PC-9 (cell line): ENCODE results near the gene NPTN. TPM values are rescaled to one million over a fixed set of nuclear protein-coding genes. Genes with fewer than 3 reads are reported as not detected.

Source experiments
- BruUV-seq: library from RNA; stranded (reverse); fragments of 400-500 nt; replicated peaks from 2 replicates; lab custom pipeline; 2021; lab: Mats Ljungman, UMichigan
- CTCF ChIA-PET: fragments of 300-600 bp; sonication (Branson Sonifier 250); formaldehyde crosslinking; loops from one replicate; lab custom pipeline; 2022; ENCODE audit warnings: antibody characterized with exemption; lab: Charles Lee
- POLR2A ChIA-PET: fragments of 300-600 bp; sonication (Branson Sonifier 250); formaldehyde crosslinking; loops from one replicate; lab custom pipeline; 2022; ENCODE audit warnings: antibody characterized with exemption; ENCODE audit not compliant: unreplicated experiment; lab: Charles Lee
- DNase-seq, 2 experiments: peaks; one replicate each; pipeline versions ENCODE4 v3.0.0 to v3.0.0-alpha.2; 2015 to 2022; ENCODE audit warnings: mixed read lengths in 1 of 2
- H2AFZ ChIP-seq: fragments of 200-600 bp; sonication (generic); 2 replicates; pipeline ENCODE4 v1.8.1; 2017; ENCODE audit warnings: antibody characterized with exemption
- H3F3A ChIP-seq: fragments of 200-600 bp; sonication (generic); 2 replicates; pipeline ENCODE4 v1.8.1; 2017; ENCODE audit warnings: antibody characterized with exemption, mild to moderate bottlenecking, low read depth; ENCODE audit not compliant: insufficient read depth
- H3K27ac ChIP-seq: fragments of 200-600 bp; sonication (generic); 2 replicates; pipeline ENCODE4 v1.6.1; 2016; ENCODE audit warnings: mixed run types
- H3K27me3 ChIP-seq: fragments of 200-600 bp; sonication (generic); 2 replicates; pipeline ENCODE4 v1.6.1; 2016; ENCODE audit warnings: low read depth, mixed run types; ENCODE audit not compliant: insufficient read depth
- H3K36me3 ChIP-seq: fragments of 200-600 bp; sonication (generic); 2 replicates; pipeline ENCODE4 v1.6.1; 2016; ENCODE audit warnings: low read depth, mixed run types
- H3K4me1 ChIP-seq: fragments of 200-600 bp; sonication (generic); replicated peaks from 2 replicates; pipeline ENCODE4 v1.6.1; 2016; ENCODE audit warnings: mixed run types; ENCODE audit not compliant: insufficient read depth
- H3K4me2 ChIP-seq: fragments of 200-600 bp; sonication (generic); 2 replicates; pipeline ENCODE4 v1.6.1; 2017; ENCODE audit warnings: mixed run types
- H3K4me3 ChIP-seq: fragments of 200-600 bp; sonication (generic); 2 replicates; pipeline ENCODE4 v1.6.1; 2016; ENCODE audit warnings: mixed run types
- H3K79me2 ChIP-seq: fragments of 200-600 bp; sonication (generic); 2 replicates; pipeline ENCODE4 v1.6.1; 2017; ENCODE audit warnings: low read depth, mixed run types
- H3K9me2 ChIP-seq: fragments of 200-600 bp; sonication (generic); 2 replicates; pipeline ENCODE4 v1.8.1; 2017; ENCODE audit warnings: mild to moderate bottlenecking; ENCODE audit not compliant: insufficient read depth
- H3K9me3 ChIP-seq: fragments of 200-600 bp; sonication (generic); 2 replicates; pipeline ENCODE4 v1.8.1; 2016; ENCODE audit warnings: low read depth; ENCODE audit not compliant: insufficient read depth
- H4K20me1 ChIP-seq: fragments of 200-600 bp; sonication (generic); 2 replicates; pipeline ENCODE4 v1.8.1; 2017; ENCODE audit not compliant: insufficient read depth
- CTCF ChIP-seq: fragments of 200-600 bp; sonication (generic); conservative IDR thresholded peaks from 2 replicates; pipeline ENCODE4 v1.6.1; 2017; ENCODE audit warnings: mixed run types, antibody characterized with exemption, mild to moderate bottlenecking, moderate library complexity
- EZH2 ChIP-seq: fragments of 200-600 bp; sonication (generic); IDR thresholded peaks from 2 replicates; pipeline ENCODE4 v1.8.0; 2017; ENCODE audit warnings: antibody characterized with exemption, low read depth
- intact Hi-C: fragments of 100-400 bp; cut with micrococcal nuclease; formaldehyde crosslinking; loops from one replicate; pipeline ENCODE4 v1.10.0; 2022; ENCODE audit not compliant: unreplicated experiment
- total RNA-seq: library from RNA; stranded (reverse); gene quantifications from 2 replicates; pipeline ENCODE4 v1.2.3, GENCODE V29; 2021

The NPTN gene
- total RNA-seq, 1 experiment from 2014 or later = 101 TPM

GRCh38 chr15:73654659-73655058 is 21.5 kb upstream of the NPTN start:
- ChIA-PET POLR2A (no interaction called here), CTCF (no interaction called here)
- H3K4me3 ChIP-seq = no peak overlapping the region
- no TSS peak for BruUV-seq
- no peaks in the 10 kb centered on the region for H3K79me2 ChIP-seq
- H3K9me3 ChIP-seq = no peaks in the 10 kb centered on the region
- H2AFZ ChIP-seq = no peak overlapping the region
- intact Hi-C loops = no loop called here
- no peak for DNase-seq
- H3K4me1 ChIP-seq = peaks cover 7% of the 10 kb centered on the region; the same call in 1 of the 2 replicates
- H3K27me3 ChIP-seq = no peaks in the 10 kb centered on the region
- H3F3A ChIP-seq = 0 out of 2 replicates have a peak, but pooled peaks cover 9% of the 10 kb centered on the region
- TF ChIP-seq EZH2 (no peak), CTCF (no peak)
- H4K20me1 ChIP-seq = no peaks in the 10 kb centered on the region
- no peak overlapping the region for H3K4me2 ChIP-seq
- H3K9me2 ChIP-seq = no peaks in the 10 kb centered on the region
- H3K27ac ChIP-seq = no peak overlapping the region
- H3K36me3 ChIP-seq = no peaks in the 10 kb centered on the region

- no peaks in the 10 kb centered on the region for H3K36me3 ChIP-seq
- no peak overlapping the region for H3K4me2 ChIP-seq
- H3F3A ChIP-seq = peaks cover 31% of the 10 kb centered on the region
- intact Hi-C loops = loop anchor here (1.0 kb wide), 1 partner anchor 35 kb away; no protein-coding TSS in a partner anchor
- H3K9me2 ChIP-seq = no peaks in the 10 kb centered on the region
- no peaks in the 10 kb centered on the region for H3K9me3 ChIP-seq
- H3K27ac ChIP-seq = no peak overlapping the region
- ChIA-PET POLR2A (interaction anchor here (0.8 kb wide), 1 partner anchor 892 kb away, joined by 10 read pairs; no protein-coding TSS in a partner anchor), CTCF (no interaction called here)
- no peak overlapping the region for H2AFZ ChIP-seq
- H3K79me2 ChIP-seq = no peaks in the 10 kb centered on the region
- peak in 1 of 2 experiments; percentile 43 for DNase-seq
- no peaks in the 10 kb centered on the region for H3K27me3 ChIP-seq
- peaks cover 33% of the 10 kb centered on the region for H3K4me1 ChIP-seq
- BruUV-seq = no TSS peak
- no peak overlapping the region for H3K4me3 ChIP-seq
- no peak for TF ChIP-seq EZH2
- TF ChIP-seq CTCF = no peak
- H4K20me1 ChIP-seq = no peaks in the 10 kb centered on the region
Measured at GRCh38 chr15:73650416-73651126, 17.4 kb upstream of the NPTN start.

- no peaks in the 10 kb centered on the region for H3K9me2 ChIP-seq
- peak overlapping the region; percentile 40 for H3K4me2 ChIP-seq
- H2AFZ ChIP-seq = no peak overlapping the region
- TF ChIP-seq CTCF = no peak
- TF ChIP-seq EZH2 = no peak
- H3K36me3 ChIP-seq = no peaks in the 10 kb centered on the region
- intact Hi-C loops = no loop called here
- peaks cover 31% of the 10 kb centered on the region for H3F3A ChIP-seq
- H3K4me1 ChIP-seq = peaks cover 33% of the 10 kb centered on the region
- no TSS peak for BruUV-seq
- ChIA-PET POLR2A (no interaction called here), CTCF (no interaction called here)
- H4K20me1 ChIP-seq = no peaks in the 10 kb centered on the region
- no peak for DNase-seq
- H3K9me3 ChIP-seq = no peaks in the 10 kb centered on the region
- no peak overlapping the region for H3K4me3 ChIP-seq
- no peaks in the 10 kb centered on the region for H3K27me3 ChIP-seq
- no peaks in the 10 kb centered on the region for H3K79me2 ChIP-seq
- H3K27ac ChIP-seq = peak overlapping the region; percentile 65
Measured at GRCh38 chr15:73648014-73648295, 14.8 kb upstream of the NPTN start.
